ENCODE results near the gene IFT122.
A peak's percentile ranks its signal among the peaks of the same experiment; 100 is the strongest.

IFT122 gene

DNA sequence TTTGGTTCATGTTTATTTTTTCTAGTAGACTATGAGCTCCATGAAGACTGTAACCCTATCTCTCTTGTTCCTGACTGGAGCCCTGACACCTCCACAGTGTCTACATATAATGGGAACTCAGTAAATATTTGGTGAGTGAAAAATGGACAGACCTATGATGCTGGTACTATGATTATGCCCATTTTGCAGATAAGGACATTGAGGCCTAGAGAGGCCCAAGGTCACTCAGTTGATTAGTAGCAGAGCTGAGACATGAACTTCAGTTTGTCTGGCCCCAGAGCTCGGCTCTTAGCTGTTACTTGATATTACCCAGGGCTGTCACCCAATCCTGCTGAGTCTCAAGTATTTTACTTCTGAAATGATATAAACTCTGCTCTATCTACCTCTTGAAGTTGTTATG lies 17.1 kb upstream of the IFT122 start:
- no peak overlapping the region for H3K4me3 ChIP-seq (replicated peaks in 1 of 2; ENCODE audit: low read depth in 2 of 2, low read length in 2 of 2)
- TF ChIP-seq, protein P1, sequence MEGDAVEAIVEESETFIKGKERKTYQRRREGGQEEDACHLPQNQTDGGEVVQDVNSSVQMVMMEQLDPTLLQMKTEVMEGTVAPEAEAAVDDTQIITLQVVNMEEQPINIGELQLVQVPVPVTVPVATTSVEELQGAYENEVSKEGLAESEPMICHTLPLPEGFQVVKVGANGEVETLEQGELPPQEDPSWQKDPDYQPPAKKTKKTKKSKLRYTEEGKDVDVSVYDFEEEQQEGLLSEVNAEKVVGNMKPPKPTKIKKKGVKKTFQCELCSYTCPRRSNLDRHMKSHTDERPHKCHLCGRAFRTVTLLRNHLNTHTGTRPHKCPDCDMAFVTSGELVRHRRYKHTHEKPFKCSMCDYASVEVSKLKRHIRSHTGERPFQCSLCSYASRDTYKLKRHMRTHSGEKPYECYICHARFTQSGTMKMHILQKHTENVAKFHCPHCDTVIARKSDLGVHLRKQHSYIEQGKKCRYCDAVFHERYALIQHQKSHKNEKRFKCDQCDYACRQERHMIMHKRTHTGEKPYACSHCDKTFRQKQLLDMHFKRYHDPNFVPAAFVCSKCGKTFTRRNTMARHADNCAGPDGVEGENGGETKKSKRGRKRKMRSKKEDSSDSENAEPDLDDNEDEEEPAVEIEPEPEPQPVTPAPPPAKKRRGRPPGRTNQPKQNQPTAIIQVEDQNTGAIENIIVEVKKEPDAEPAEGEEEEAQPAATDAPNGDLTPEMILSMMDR (IDR thresholded peaks at IDR 0.05; ENCODE audit: low read depth, low read length) = no peak
- no peak for DNase-seq (ENCODE audit: low read depth in 2 of 2)

DNA sequence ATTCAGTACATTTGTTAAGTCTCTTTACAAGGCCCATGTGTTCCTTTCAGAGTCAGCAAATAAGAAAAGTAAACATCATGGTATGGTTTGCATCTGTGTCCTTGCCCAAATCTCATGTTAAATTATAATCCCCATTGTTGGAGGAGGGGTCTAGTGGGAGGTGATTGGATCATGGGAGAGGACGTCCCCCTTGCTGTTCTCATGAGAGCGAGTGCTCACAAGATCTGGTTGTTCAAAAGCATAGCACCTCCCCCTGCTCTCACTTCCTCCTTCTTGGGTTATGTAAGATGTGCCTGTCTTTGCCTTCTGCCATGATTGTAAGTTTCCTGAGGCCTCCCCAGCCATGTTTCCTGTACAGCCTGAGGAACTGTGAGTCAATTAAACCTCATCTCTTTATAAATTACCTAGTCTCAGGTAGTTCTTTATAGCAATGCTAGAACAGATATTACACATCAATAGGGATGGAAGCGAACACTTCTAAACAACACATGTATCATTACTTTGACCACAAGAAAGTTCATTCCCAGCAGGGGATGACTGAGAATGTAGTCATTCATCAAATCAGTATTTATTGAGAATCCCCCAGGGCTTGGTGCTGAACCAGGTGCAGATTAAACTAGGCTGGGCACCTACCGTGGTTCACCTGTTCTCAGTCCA lies 15.7 kb upstream of the IFT122 start:
- no peak overlapping the region for H3K4me3 ChIP-seq (replicated peaks in 1 of 2; ENCODE audit: low read depth in 2 of 2, low read length in 2 of 2)
- DNase-seq (ENCODE audit: low read depth in 2 of 2) = peak; percentile 53 to 54
- TF ChIP-seq, protein P1 (IDR thresholded peaks at IDR 0.05; ENCODE audit: low read depth, low read length) = no peak

DNA sequence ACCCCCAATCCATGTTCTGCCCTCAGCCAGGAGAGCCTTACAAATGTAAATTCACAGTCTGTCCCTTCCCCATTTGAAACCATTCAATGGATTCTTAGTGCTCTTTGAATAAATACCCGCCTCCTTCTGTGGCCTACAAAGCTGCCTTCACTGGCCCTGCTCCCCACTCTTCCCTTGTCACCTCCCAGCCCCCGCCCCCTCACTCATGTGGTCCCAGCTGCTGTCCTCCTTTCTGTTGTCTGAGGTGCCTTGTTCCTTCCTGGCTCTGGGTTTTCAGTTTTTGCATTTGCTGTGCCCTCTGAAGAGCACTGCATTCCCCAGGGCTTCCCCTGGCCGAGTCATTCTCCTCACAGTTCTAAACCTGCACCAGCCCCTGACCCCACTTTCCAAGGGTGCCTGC lies 14.8 kb upstream of the IFT122 start:
- no peak overlapping the region for H3K4me3 ChIP-seq (replicated peaks in 1 of 2; ENCODE audit: low read depth in 2 of 2, low read length in 2 of 2)
- TF ChIP-seq, protein P1 (IDR thresholded peaks at IDR 0.05; ENCODE audit: low read depth, low read length) = no peak
- no peak for DNase-seq (ENCODE audit: low read depth in 2 of 2)

DNA sequence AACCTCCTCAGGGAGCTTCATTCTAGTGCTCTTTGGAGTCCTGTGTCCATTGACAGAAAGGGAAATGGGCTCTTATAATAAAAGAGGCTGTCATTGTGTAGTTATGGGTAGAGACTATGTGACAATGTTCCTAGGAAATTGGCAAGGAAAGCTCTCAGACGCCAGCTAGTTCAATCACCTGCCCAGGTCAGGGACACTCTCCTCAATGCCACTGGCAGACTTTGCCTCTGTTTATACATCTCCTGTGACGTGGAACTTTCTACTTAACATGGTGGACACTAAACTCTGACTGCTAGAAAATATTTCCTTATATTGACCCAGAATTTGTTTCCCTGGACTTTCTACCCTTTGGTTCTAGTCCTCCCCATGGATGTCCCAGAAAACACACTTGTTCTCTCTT lies 14.4 kb upstream of the IFT122 start:
- TF ChIP-seq, protein P1 (IDR thresholded peaks at IDR 0.05; ENCODE audit: low read depth, low read length) = no peak
- H3K4me3 ChIP-seq (replicated peaks in 1 of 2; ENCODE audit: low read depth in 2 of 2, low read length in 2 of 2) = no peak overlapping the region
- DNase-seq (ENCODE audit: low read depth in 2 of 2) = no peak

DNA sequence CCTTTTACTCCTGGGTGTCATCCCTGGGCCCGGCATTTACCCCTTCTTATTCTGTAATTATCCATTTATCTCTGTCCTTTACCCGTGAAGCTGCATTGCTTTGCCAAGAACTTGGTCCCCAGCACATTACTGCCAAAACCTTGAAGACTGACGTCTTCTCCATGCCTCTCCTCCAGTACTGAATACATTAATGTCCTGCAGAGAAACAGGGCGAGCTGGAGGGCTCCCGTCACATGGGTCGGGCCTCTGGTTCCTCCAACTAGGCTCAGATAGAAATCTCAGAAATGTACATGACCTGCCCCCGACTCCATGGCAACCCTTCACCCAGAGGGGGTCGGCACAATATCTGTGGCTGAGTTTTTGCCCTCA lies 12.0 kb upstream of the IFT122 start:
- peak overlapping the region; percentile 55 to 58 for H3K4me3 ChIP-seq (replicated peaks in 1 of 2; ENCODE audit: low read depth in 2 of 2, low read length in 2 of 2)
- TF ChIP-seq, protein P1 (IDR thresholded peaks at IDR 0.05; ENCODE audit: low read depth, low read length) = no peak
- DNase-seq (ENCODE audit: low read depth in 2 of 2) = no peak

DNA sequence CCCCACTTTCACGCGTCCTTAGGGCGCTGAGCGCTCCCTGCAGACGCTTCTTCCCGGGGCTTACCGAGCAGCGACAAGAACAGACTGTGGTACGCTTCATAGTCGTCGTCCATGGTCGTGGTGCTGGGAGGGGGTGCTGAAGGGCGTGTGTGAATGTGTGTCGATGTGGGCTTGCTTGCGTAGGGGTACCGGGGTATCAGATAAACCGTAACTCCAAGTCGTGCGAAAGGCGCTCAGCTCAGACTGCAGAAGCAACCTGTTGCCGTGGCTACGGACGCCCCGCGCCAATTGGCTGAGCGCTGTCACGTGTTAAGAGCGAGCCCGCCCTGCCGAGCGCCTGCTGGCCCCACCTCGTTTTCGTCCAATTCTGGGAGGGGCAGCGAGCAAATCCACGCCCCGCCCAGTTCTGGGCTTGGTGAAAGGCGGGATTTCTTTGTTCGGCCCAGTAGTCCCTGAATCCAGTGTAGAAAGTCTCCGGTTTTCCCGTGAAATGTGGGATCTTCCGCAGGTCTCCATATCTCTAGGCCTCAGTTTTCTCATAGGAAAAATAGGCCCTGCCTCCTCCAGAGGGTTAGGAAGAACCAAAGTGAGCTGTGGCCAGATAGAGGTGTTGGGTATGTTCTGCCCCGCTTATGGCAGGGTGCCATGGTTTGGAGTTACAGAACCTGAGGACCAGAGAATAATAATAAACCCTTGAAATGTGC lies 11.5 kb upstream of the IFT122 start, which contains the start of gene EFCAB12:
Gene EFCAB12 (minus strand): TSS at position 261 of the 704 bp plus-strand sequence. CDS start 148 bp downstream, at position 113.
- H3K4me3 ChIP-seq (replicated peaks in 1 of 2; ENCODE audit: low read depth in 2 of 2, low read length in 2 of 2) = peak within 1 kb of the TSS; percentile 55 to 58
- TF ChIP-seq, protein P1 (IDR thresholded peaks at IDR 0.05; ENCODE audit: low read depth, low read length) = no peak
- peak; percentile 94 to 96 for DNase-seq (ENCODE audit: low read depth in 2 of 2)
